Measurements from ENCODE around the gene TBKBP1. TPM values are rescaled to one million over a fixed set of nuclear protein-coding genes. Genes with fewer than 3 reads are reported as not detected.

Gene TBKBP1
- total RNA-seq, 1 donor from 2014 or later, result 13.6 TPM

GRCh38 chr17:47685556-47686275 lies 8.2 kb upstream of the TBKBP1 start:
- Mint-ChIP-seq H3K36me3 (ENCODE audit: low read depth) (peaks cover 34% of the 10 kb centered on the region), H3K4me3 (ENCODE audit: unreplicated experiment) (no peak overlapping the region), H3K27me3 (ENCODE audit: low read depth) (no peaks in the 10 kb centered on the region), H3K27ac (ENCODE audit: unreplicated experiment) (no peak overlapping the region), H3K4me1 (ENCODE audit: low read depth) (peaks cover 4% of the 10 kb centered on the region), H3K9me3 (ENCODE audit: low read depth) (no peaks in the 10 kb centered on the region)
- DNase-seq (ENCODE audit: low spot score), result no peak
- TF ChIP-seq CTCF (IDR thresholded peaks at IDR 0.05), result no peak

GRCh38 chr17:47686276-47686635 lies 7.7 kb upstream of the TBKBP1 start:
- no peaks in the 10 kb centered on the region for H3K9me3 Mint-ChIP-seq (ENCODE audit: low read depth)
- no peak overlapping the region for H3K27ac Mint-ChIP-seq (ENCODE audit: unreplicated experiment)
- DNase-seq (ENCODE audit: low spot score), result no peak
- TF ChIP-seq CTCF (IDR thresholded peaks at IDR 0.05), result no peak
- no peaks in the 10 kb centered on the region for H3K27me3 Mint-ChIP-seq (ENCODE audit: low read depth)
- H3K4me1 Mint-ChIP-seq (ENCODE audit: low read depth), result peaks cover 4% of the 10 kb centered on the region
- peaks cover 31% of the 10 kb centered on the region for H3K36me3 Mint-ChIP-seq (ENCODE audit: low read depth)
- H3K4me3 Mint-ChIP-seq (ENCODE audit: unreplicated experiment), result no peak overlapping the region

- no peak for TF ChIP-seq CTCF (IDR thresholded peaks at IDR 0.05)
- no peak for DNase-seq (ENCODE audit: low spot score)
- H3K36me3 Mint-ChIP-seq (ENCODE audit: low read depth), result peaks cover 29% of the 10 kb centered on the region
- H3K4me1 Mint-ChIP-seq (ENCODE audit: low read depth), result peaks cover 4% of the 10 kb centered on the region
- H3K9me3 Mint-ChIP-seq (ENCODE audit: low read depth), result no peaks in the 10 kb centered on the region
- H3K4me3 Mint-ChIP-seq (ENCODE audit: unreplicated experiment), result no peak overlapping the region
- no peaks in the 10 kb centered on the region for H3K27me3 Mint-ChIP-seq (ENCODE audit: low read depth)
- no peak overlapping the region for H3K27ac Mint-ChIP-seq (ENCODE audit: unreplicated experiment)
Measured at GRCh38 chr17:47686664-47687327, 7.2 kb upstream of the TBKBP1 start.

- H3K4me1 Mint-ChIP-seq (ENCODE audit: low read depth), result peaks cover 4% of the 10 kb centered on the region
- TF ChIP-seq CTCF (IDR thresholded peaks at IDR 0.05), result no peak
- peaks cover 24% of the 10 kb centered on the region for H3K36me3 Mint-ChIP-seq (ENCODE audit: low read depth)
- no peak for DNase-seq (ENCODE audit: low spot score)
- H3K4me3 Mint-ChIP-seq (ENCODE audit: unreplicated experiment), result no peak overlapping the region
- H3K9me3 Mint-ChIP-seq (ENCODE audit: low read depth), result no peaks in the 10 kb centered on the region
- no peaks in the 10 kb centered on the region for H3K27me3 Mint-ChIP-seq (ENCODE audit: low read depth)
- H3K27ac Mint-ChIP-seq (ENCODE audit: unreplicated experiment), result no peak overlapping the region
Measured at GRCh38 chr17:47687328-47687690, 6.7 kb upstream of the TBKBP1 start.

- DNase-seq (ENCODE audit: low spot score), result no peak
- Mint-ChIP-seq H3K9me3 (ENCODE audit: low read depth) (no peaks in the 10 kb centered on the region), H3K4me1 (ENCODE audit: low read depth) (peaks cover 7% of the 10 kb centered on the region), H3K27me3 (ENCODE audit: low read depth) (no peaks in the 10 kb centered on the region), H3K27ac (ENCODE audit: unreplicated experiment) (no peak overlapping the region), H3K4me3 (ENCODE audit: unreplicated experiment) (no peak overlapping the region), H3K36me3 (ENCODE audit: low read depth) (peaks cover 21% of the 10 kb centered on the region)
- TF ChIP-seq CTCF (IDR thresholded peaks at IDR 0.05), result no peak
Measured at GRCh38 chr17:47687748-47688147, 6.2 kb upstream of the TBKBP1 start.

Data from chondrocyte (in vitro differentiated cells).